Measurements from ENCODE around the gene TCF12. TPM values are rescaled to one million over a fixed set of nuclear protein-coding genes. Genes with fewer than 3 reads are reported as not detected.

The TCF12 gene
- total and polyA plus RNA-seq, 5 donors from 2014 or later: 45.7 to 83.7 (median 68.2) TPM

DNA sequence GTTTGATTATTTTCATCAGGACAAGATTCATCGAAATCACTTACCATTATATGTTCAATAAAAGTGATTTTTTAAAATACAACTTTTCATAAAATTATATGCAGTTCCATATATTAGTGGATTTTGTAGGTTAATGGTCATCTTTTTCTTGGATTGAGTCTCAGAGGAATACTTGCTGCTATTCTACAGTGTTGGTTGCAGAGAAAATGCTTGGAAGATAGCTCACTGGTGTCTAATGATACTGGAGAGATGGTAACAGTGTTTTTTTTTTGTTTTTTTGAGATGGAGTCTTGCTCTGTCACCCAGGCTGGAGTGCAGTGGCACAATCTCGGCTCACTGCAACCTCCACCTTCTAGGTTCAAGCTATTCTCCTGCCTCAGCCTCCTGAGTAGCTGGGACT lies 143.3 kb downstream of the TCF12 start:
- H3K4me1 Mint-ChIP-seq: peaks cover 30 to 50% (median 46%) of the 10 kb centered on the region in 4 donors
- peaks cover 10% of the 10 kb centered on the region for H3K36me3 Mint-ChIP-seq
- Histone ChIP-seq H3K27me3 (ENCODE audit: control insufficient read depth, insufficient read depth, low read length) (no peaks in the 10 kb centered on the region), H3K27ac (ENCODE audit: insufficient read depth, low read length, poor library complexity, severe bottlenecking) (no peak overlapping the region), H3K4me1 (ENCODE audit: control insufficient read depth, insufficient read depth, low read length, poor library complexity, severe bottlenecking) (peaks cover 4% of the 10 kb centered on the region), H3K36me3 (ENCODE audit: control insufficient read depth, insufficient read depth, low read length) (no peaks in the 10 kb centered on the region), H3K9me3 (ENCODE audit: control insufficient read depth in 2 of 2, low read length in 2 of 2) (no peaks in the 10 kb centered on the region), H3K4me3 (ENCODE audit: low read depth, low read length) (no peak overlapping the region)
- no peak overlapping the region for H3K4me3 Mint-ChIP-seq
- ATAC-seq (ENCODE audit: low read depth in 2 of 2) (no peak), DNase-seq (no peak)
- H3K9me3 Mint-ChIP-seq: no peaks in the 10 kb centered on the region
- no peaks in the 10 kb centered on the region for H3K27me3 Mint-ChIP-seq
- no peak overlapping the region for H3K27ac Mint-ChIP-seq

DNA sequence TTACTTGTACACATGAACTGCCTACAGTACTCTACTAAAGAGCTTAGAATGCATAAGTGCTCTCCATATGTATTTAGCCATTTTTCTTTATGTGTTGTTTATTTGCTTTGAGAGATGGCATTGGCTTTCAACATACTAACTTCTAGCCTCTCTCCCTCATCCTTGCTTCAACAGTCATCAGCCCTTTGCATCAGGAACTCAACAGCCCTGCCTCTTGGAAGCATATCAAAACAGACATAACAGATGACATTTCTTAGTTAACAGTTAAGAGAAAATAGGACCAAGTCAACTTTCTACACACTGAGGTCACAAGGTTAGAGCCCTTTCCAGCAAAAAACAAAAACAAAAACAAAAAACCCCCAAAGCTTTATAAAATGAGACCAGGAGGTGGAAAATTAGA lies 145.6 kb downstream of the TCF12 start:
- Mint-ChIP-seq H3K36me3 (peaks cover 10% of the 10 kb centered on the region), H3K4me3 (no peak overlapping the region), H3K27me3 (no peaks in the 10 kb centered on the region), H3K9me3 (no peaks in the 10 kb centered on the region), H3K27ac (no peak overlapping the region), H3K4me1 (peaks cover 17 to 48% (median 39%) of the 10 kb centered on the region in 4 donors)
- H3K27ac ChIP-seq (ENCODE audit: insufficient read depth, low read length, poor library complexity, severe bottlenecking): no peak overlapping the region
- no peaks in the 10 kb centered on the region for H3K4me1 ChIP-seq (ENCODE audit: control insufficient read depth, insufficient read depth, low read length, poor library complexity, severe bottlenecking)
- no peak for ATAC-seq (ENCODE audit: low read depth in 2 of 2)
- no peak overlapping the region for H3K4me3 ChIP-seq (ENCODE audit: low read depth, low read length)
- H3K9me3 ChIP-seq (ENCODE audit: control insufficient read depth in 2 of 2, low read length in 2 of 2): no peaks in the 10 kb centered on the region
- no peaks in the 10 kb centered on the region for H3K36me3 ChIP-seq (ENCODE audit: control insufficient read depth, insufficient read depth, low read length)
- H3K27me3 ChIP-seq (ENCODE audit: control insufficient read depth, insufficient read depth, low read length): no peaks in the 10 kb centered on the region
- no peak for DNase-seq

DNA sequence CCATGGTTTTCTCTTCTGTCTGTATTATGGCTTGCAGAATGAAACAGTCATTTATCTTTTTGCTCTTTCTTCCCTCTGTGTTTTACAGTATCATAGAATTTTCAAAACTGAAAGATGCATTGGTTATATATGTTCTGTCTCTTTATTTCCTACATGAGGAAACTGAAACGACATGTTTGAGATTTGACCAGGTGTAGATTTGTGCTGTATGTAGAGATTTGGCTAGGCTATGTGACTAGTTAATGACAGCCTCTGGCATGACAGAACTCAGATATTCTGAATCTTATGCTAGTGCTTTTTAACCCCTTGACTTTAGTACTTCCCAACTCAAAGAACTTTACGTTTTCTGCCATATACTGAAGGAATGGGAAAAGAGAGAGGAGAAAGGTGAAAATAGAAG lies 151.0 kb downstream of the TCF12 start:
- H3K27ac Mint-ChIP-seq: no peak overlapping the region
- ATAC-seq (ENCODE audit: low read depth in 2 of 2): no peak

DNA sequence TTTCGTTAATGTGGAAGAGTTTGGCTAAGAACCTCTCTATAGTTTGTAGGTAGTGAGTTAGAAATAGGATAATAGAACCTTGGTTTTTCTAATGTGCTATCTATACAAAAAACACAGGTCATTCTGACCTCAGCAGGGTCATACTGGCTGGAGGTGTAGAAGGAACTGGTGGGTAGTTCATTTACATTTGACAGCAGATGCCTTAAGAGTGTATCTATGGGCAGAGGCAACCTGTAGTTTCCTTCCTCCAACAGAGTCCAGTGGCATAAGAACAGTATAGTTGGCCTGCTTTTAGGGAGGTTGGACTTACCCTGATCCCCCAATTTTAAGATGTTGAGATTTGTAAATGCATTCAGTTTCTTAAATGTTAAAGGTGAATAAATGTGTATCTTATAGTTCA lies 152.2 kb downstream of the TCF12 start:
- DNase-seq (no peak), ATAC-seq (ENCODE audit: low read depth in 2 of 2) (no peak)
- no peaks in the 10 kb centered on the region for H3K36me3 Mint-ChIP-seq
- H3K4me1 Mint-ChIP-seq: peaks cover 33 to 56% (median 47%) of the 10 kb centered on the region in 4 donors
- H3K9me3 Mint-ChIP-seq: no peaks in the 10 kb centered on the region
- H3K9me3 ChIP-seq (ENCODE audit: control insufficient read depth in 2 of 2, low read length in 2 of 2): no peaks in the 10 kb centered on the region
- H3K27ac Mint-ChIP-seq: no peak overlapping the region
- H3K27ac ChIP-seq (ENCODE audit: insufficient read depth, low read length, poor library complexity, severe bottlenecking): no peak overlapping the region
- no peak overlapping the region for H3K4me3 Mint-ChIP-seq
- no peaks in the 10 kb centered on the region for H3K4me1 ChIP-seq (ENCODE audit: control insufficient read depth, insufficient read depth, low read length, poor library complexity, severe bottlenecking)
- no peaks in the 10 kb centered on the region for H3K36me3 ChIP-seq (ENCODE audit: control insufficient read depth, insufficient read depth, low read length)
- no peaks in the 10 kb centered on the region for H3K27me3 ChIP-seq (ENCODE audit: control insufficient read depth, insufficient read depth, low read length)
- H3K4me3 ChIP-seq (ENCODE audit: low read depth, low read length): no peak overlapping the region
- no peaks in the 10 kb centered on the region for H3K27me3 Mint-ChIP-seq

More for the DNA sequence above, 151.0 kb downstream of the TCF12 start:
- Histone ChIP-seq H3K9me3 (ENCODE audit: control insufficient read depth in 2 of 2, low read length in 2 of 2) (no peaks in the 10 kb centered on the region), H3K4me3 (ENCODE audit: low read depth, low read length) (no peak overlapping the region), H3K27me3 (ENCODE audit: control insufficient read depth, insufficient read depth, low read length) (no peaks in the 10 kb centered on the region), H3K27ac (ENCODE audit: insufficient read depth, low read length, poor library complexity, severe bottlenecking) (no peak overlapping the region), H3K4me1 (ENCODE audit: control insufficient read depth, insufficient read depth, low read length, poor library complexity, severe bottlenecking) (no peaks in the 10 kb centered on the region), H3K36me3 (ENCODE audit: control insufficient read depth, insufficient read depth, low read length) (no peaks in the 10 kb centered on the region)
- DNase-seq: no peak
- H3K9me3 Mint-ChIP-seq: no peaks in the 10 kb centered on the region
- H3K27me3 Mint-ChIP-seq: no peaks in the 10 kb centered on the region
- H3K4me1 Mint-ChIP-seq: peaks cover 25 to 58% (median 45%) of the 10 kb centered on the region in 4 donors
- peaks cover under 1% of the 10 kb centered on the region for H3K36me3 Mint-ChIP-seq
- no peak overlapping the region for H3K4me3 Mint-ChIP-seq

DNA sequence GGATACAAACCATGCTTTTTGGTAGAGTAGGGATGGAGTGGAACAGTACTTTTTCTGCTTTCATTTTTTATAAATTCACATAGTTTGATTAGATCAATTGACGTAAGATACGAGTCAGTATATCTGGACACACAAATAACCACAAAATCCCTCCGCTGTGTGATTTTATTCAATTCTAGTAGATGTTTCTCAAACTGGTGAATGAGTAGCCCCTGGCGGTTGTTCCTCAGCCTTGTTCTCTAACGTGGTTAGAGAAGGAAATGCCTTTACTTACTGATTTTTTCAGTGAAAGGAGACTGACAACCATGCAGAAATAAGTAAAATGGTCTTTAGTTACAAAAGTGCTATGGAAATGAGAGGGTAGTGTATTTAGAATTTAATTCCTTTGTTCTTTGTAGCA lies 161.0 kb downstream of the TCF12 start:
- peak in 1 of 3 donors; percentile 10 for DNase-seq
- Histone ChIP-seq H3K27me3 (ENCODE audit: control insufficient read depth, insufficient read depth, low read length) (no peaks in the 10 kb centered on the region), H3K9me3 (ENCODE audit: control insufficient read depth in 2 of 2, low read length in 2 of 2) (no peaks in the 10 kb centered on the region), H3K36me3 (ENCODE audit: control insufficient read depth, insufficient read depth, low read length) (no peaks in the 10 kb centered on the region), H3K27ac (ENCODE audit: insufficient read depth, low read length, poor library complexity, severe bottlenecking) (no peak overlapping the region), H3K4me3 (ENCODE audit: low read depth, low read length) (no peak overlapping the region), H3K4me1 (ENCODE audit: control insufficient read depth, insufficient read depth, low read length, poor library complexity, severe bottlenecking) (peaks cover 6% of the 10 kb centered on the region)
- peaks cover 6% of the 10 kb centered on the region for H3K36me3 Mint-ChIP-seq
- no peak overlapping the region for H3K4me3 Mint-ChIP-seq
- no peaks in the 10 kb centered on the region for H3K9me3 Mint-ChIP-seq
- no peaks in the 10 kb centered on the region for H3K27me3 Mint-ChIP-seq
- no peak overlapping the region for H3K27ac Mint-ChIP-seq
- H3K4me1 Mint-ChIP-seq: peaks cover 29 to 40% (median 39%) of the 10 kb centered on the region in 4 donors
- ATAC-seq (ENCODE audit: low read depth in 2 of 2): no peak

DNA sequence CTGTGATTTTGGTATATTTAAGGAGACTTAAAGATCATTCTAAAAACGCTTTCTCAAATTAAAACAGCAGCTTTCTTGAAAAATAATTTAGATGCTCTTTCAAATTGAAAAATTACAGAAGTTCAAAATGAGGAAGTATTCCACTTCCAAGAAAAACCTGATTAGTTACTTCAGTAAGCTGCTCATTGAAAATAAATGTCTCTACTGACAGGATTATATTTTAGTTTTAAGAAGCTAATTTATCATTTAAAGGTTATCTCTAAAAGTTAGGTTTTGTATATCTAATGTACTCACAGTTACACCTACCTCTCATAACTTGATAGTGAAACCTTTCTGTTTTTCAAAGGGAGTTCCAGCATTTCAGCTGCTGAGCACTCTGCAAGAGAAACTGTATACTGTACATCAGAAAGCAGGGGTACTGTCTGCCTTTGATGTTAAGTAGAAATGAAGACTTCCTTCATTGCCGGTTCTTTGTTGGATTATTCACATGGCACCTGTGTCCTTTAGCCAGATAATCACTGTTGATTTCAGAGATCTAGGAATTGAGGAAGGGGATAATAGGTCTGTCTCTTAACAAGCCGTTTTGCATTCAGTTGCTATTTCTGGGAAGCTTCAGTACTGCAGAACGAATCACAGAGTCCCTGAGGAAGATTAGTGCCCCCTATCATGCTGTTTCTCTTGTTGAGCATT lies 161.6 kb downstream of the TCF12 start:
- Histone ChIP-seq H3K9me3 (ENCODE audit: control insufficient read depth in 2 of 2, low read length in 2 of 2) (no peaks in the 10 kb centered on the region), H3K36me3 (ENCODE audit: control insufficient read depth, insufficient read depth, low read length) (no peaks in the 10 kb centered on the region), H3K27ac (ENCODE audit: insufficient read depth, low read length, poor library complexity, severe bottlenecking) (no peak overlapping the region), H3K4me3 (ENCODE audit: low read depth, low read length) (no peak overlapping the region), H3K27me3 (ENCODE audit: control insufficient read depth, insufficient read depth, low read length) (no peaks in the 10 kb centered on the region), H3K4me1 (ENCODE audit: control insufficient read depth, insufficient read depth, low read length, poor library complexity, severe bottlenecking) (peaks cover 6% of the 10 kb centered on the region)
- Mint-ChIP-seq H3K27me3 (no peaks in the 10 kb centered on the region), H3K4me1 (peaks cover 32 to 39% (median 36%) of the 10 kb centered on the region in 4 donors), H3K27ac (peak overlapping the region in 1 of 3 donors; percentile 32), H3K9me3 (no peaks in the 10 kb centered on the region), H3K4me3 (no peak overlapping the region), H3K36me3 (peaks cover 6% of the 10 kb centered on the region)
- ATAC-seq (ENCODE audit: low read depth in 2 of 2) (peak in 1 of 2 donors; percentile 31), DNase-seq (peak in 1 of 3 donors; percentile 41)

DNA sequence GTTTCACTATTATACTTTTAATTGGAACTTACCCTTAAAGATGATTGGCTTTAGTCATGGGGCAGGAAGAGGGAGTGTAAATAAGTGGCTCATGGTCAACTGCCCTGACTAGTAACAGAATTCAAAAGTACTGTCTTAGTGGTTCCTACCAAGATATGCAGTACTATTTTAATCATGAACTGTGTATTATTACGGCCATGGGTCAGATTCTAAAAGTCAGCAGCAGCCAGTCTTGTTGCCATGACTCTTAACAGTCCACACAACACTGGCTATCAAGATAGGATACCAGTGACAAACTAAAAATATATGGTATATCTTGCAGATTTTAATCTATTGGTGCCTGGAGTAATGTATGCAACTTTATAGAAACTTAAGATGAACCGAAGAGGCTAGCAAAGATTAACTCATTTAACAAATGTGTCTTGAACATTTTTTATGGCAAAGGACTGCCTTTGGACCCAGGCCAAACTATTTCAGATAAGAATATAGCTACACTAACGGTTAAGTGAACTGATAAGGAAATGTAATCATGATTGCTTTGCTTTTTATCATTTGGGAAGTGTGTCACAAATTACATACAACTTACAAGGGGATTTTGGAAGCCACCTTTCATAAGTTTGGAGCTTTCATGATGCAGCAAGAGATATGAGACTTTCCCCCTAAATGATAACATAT lies 163.7 kb downstream of the TCF12 start:
- Mint-ChIP-seq H3K36me3 (peaks cover 6% of the 10 kb centered on the region), H3K4me3 (no peak overlapping the region), H3K9me3 (no peaks in the 10 kb centered on the region), H3K4me1 (peaks cover 24 to 35% (median 35%) of the 10 kb centered on the region in 4 donors), H3K27ac (no peak overlapping the region), H3K27me3 (no peaks in the 10 kb centered on the region)
- H3K36me3 ChIP-seq (ENCODE audit: control insufficient read depth, insufficient read depth, low read length): no peaks in the 10 kb centered on the region
- H3K9me3 ChIP-seq (ENCODE audit: control insufficient read depth in 2 of 2, low read length in 2 of 2): no peaks in the 10 kb centered on the region
- ATAC-seq (ENCODE audit: low read depth in 2 of 2) (no peak), DNase-seq (no peak)
- H3K4me1 ChIP-seq (ENCODE audit: control insufficient read depth, insufficient read depth, low read length, poor library complexity, severe bottlenecking): peaks cover 6% of the 10 kb centered on the region
- H3K27ac ChIP-seq (ENCODE audit: insufficient read depth, low read length, poor library complexity, severe bottlenecking): no peak overlapping the region
- H3K4me3 ChIP-seq (ENCODE audit: low read depth, low read length): no peak overlapping the region
- no peaks in the 10 kb centered on the region for H3K27me3 ChIP-seq (ENCODE audit: control insufficient read depth, insufficient read depth, low read length)

DNA sequence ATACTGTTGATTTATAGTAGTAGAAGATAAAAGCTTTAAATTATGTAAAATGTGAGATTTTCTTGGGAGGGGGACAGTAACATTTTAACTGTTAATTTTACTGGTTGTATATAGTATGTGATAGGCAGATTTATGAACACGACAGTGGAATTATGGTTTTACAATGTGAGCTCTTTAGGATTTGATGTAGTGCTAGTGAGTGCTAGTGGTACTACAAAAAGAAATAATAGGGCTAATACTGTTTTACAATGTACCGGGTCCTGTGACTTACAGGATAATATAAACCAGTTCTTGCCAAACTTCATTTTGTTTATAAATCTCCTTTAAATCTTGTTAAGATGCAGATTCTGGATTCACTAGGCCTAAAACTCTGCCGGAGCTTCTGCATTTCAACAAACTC lies 165.7 kb downstream of the TCF12 start:
- no peaks in the 10 kb centered on the region for H3K9me3 Mint-ChIP-seq
- H3K4me1 ChIP-seq (ENCODE audit: control insufficient read depth, insufficient read depth, low read length, poor library complexity, severe bottlenecking): peaks cover 6% of the 10 kb centered on the region
- H3K27me3 ChIP-seq (ENCODE audit: control insufficient read depth, insufficient read depth, low read length): no peaks in the 10 kb centered on the region
- no peak overlapping the region for H3K4me3 ChIP-seq (ENCODE audit: low read depth, low read length)
- no peaks in the 10 kb centered on the region for H3K36me3 Mint-ChIP-seq
- H3K36me3 ChIP-seq (ENCODE audit: control insufficient read depth, insufficient read depth, low read length): no peaks in the 10 kb centered on the region
- H3K27me3 Mint-ChIP-seq: no peaks in the 10 kb centered on the region
- no peak overlapping the region for H3K27ac ChIP-seq (ENCODE audit: insufficient read depth, low read length, poor library complexity, severe bottlenecking)
- H3K9me3 ChIP-seq (ENCODE audit: control insufficient read depth in 2 of 2, low read length in 2 of 2): no peaks in the 10 kb centered on the region
- H3K27ac Mint-ChIP-seq: no peak overlapping the region
- H3K4me3 Mint-ChIP-seq: no peak overlapping the region
- DNase-seq (no peak), ATAC-seq (ENCODE audit: low read depth in 2 of 2) (no peak)
- H3K4me1 Mint-ChIP-seq: peaks cover 18 to 37% (median 30%) of the 10 kb centered on the region in 4 donors
